Duodenal mucosa (tissue), 2 donors: ENCODE data around the gene PKD1.
"Not testable (repeated sequence)": the region's sequence is repeated elsewhere in the genome, so short reads cannot be mapped to it uniquely, and the experiment has no call there.

Experiments used
- H3K27ac ChIP-seq: one replicate; pipeline ENCODE4 v1.7.0; 2013; ENCODE audit warnings: low read depth, low read length
- H3K27me3 ChIP-seq, 2 donors: one replicate each; pipeline ENCODE4 v1.7.0; 2013; ENCODE audit warnings: low read length in 2 of 2, control low read depth in 1 of 2; ENCODE audit not compliant: insufficient read depth in 2 of 2, control insufficient read depth in 1 of 2
- H3K36me3 ChIP-seq, 2 donors: one replicate each; pipeline ENCODE4 v1.7.0; 2013; ENCODE audit warnings: low read length in 2 of 2, control low read depth in 1 of 2; ENCODE audit not compliant: insufficient read depth in 2 of 2, control insufficient read depth in 1 of 2
- H3K4me1 ChIP-seq, 2 donors: one replicate each; pipeline ENCODE4 v1.7.0; 2013; ENCODE audit warnings: low read length in 2 of 2, control low read depth in 1 of 2; ENCODE audit not compliant: insufficient read depth in 2 of 2, control insufficient read depth in 1 of 2
- H3K4me3 ChIP-seq, 2 donors: one replicate each; pipeline ENCODE4 v1.7.0; 2013; ENCODE audit warnings: low read length in 2 of 2, low read depth in 1 of 2
- H3K9ac ChIP-seq, 2 donors: one replicate each; pipeline ENCODE4 v1.7.0; 2013; ENCODE audit warnings: low read length in 2 of 2, low read depth in 1 of 2
- H3K9me3 ChIP-seq, 2 donors: one replicate each; pipeline ENCODE4 v1.7.0; 2013; ENCODE audit warnings: low read length in 2 of 2, control low read depth in 1 of 2; ENCODE audit not compliant: control insufficient read depth in 1 of 2

PKD1 gene

GRCh38 chr16:2143878-2144485 lies 8.3 kb upstream of the PKD1 start:
- H3K27ac ChIP-seq = no peak overlapping the region

GRCh38 chr16:2142942-2143877 lies 7.5 kb upstream of the PKD1 start:
- no peaks in the 10 kb centered on the region for H3K9me3 ChIP-seq
- no peak overlapping the region for H3K27ac ChIP-seq
- no peak overlapping the region for H3K9ac ChIP-seq
- H3K4me3 ChIP-seq = no peak overlapping the region
- no peaks in the 10 kb centered on the region for H3K36me3 ChIP-seq
- H3K4me1 ChIP-seq = peaks cover 10 to 12% of the 10 kb centered on the region in 2 donors
- no peaks in the 10 kb centered on the region for H3K27me3 ChIP-seq

More at GRCh38 chr16:2143878-2144485, 8.3 kb upstream of the PKD1 start:
- no peak overlapping the region for H3K4me3 ChIP-seq
- H3K9me3 ChIP-seq = no peaks in the 10 kb centered on the region
- no peaks in the 10 kb centered on the region for H3K36me3 ChIP-seq
- H3K4me1 ChIP-seq = peaks cover 12 to 13% of the 10 kb centered on the region in 2 donors
- H3K27me3 ChIP-seq = no peaks in the 10 kb centered on the region
- no peak overlapping the region for H3K9ac ChIP-seq

GRCh38 chr16:2135071-2135470 lies 627 bp downstream of the PKD1 start:
- not testable (repeated sequence) for H3K27ac ChIP-seq, H3K27me3 ChIP-seq, H3K9ac ChIP-seq, H3K9me3 ChIP-seq, H3K36me3 ChIP-seq, H3K4me1 ChIP-seq
- H3K4me3 ChIP-seq = peak overlapping the region in 1 of 2 donors; percentile 40

- H3K27me3 ChIP-seq, H3K27ac ChIP-seq, H3K4me1 ChIP-seq, H3K36me3 ChIP-seq, H3K4me3 ChIP-seq, H3K9me3 ChIP-seq, H3K9ac ChIP-seq: not testable (repeated sequence)
These were observed 1.9 kb downstream of the PKD1 start for GRCh38 chr16:2133797-2134196.

GRCh38 chr16:2129890-2130447 lies 5.7 kb downstream of the PKD1 start:
- H3K27me3 ChIP-seq, H3K9ac ChIP-seq, H3K4me3 ChIP-seq, H3K27ac ChIP-seq, H3K9me3 ChIP-seq, H3K36me3 ChIP-seq: not testable (repeated sequence)
- peaks cover 0 to 15% of the 10 kb centered on the region in 2 donors for H3K4me1 ChIP-seq

GRCh38 chr16:2129251-2129650 lies 6.4 kb downstream of the PKD1 start:
- H3K4me3 ChIP-seq, H3K27ac ChIP-seq, H3K9ac ChIP-seq, H3K36me3 ChIP-seq, H3K9me3 ChIP-seq, H3K27me3 ChIP-seq: not testable (repeated sequence)
- peaks cover 0 to 15% of the 10 kb centered on the region in 2 donors for H3K4me1 ChIP-seq

- peaks cover 0 to 15% of the 10 kb centered on the region in 2 donors for H3K4me1 ChIP-seq
- H3K9me3 ChIP-seq, H3K27me3 ChIP-seq, H3K36me3 ChIP-seq, H3K4me3 ChIP-seq, H3K9ac ChIP-seq, H3K27ac ChIP-seq: not testable (repeated sequence)
These were observed 7.9 kb downstream of the PKD1 start for GRCh38 chr16:2127630-2128280.

- not testable (repeated sequence) for H3K9ac ChIP-seq, H3K9me3 ChIP-seq, H3K36me3 ChIP-seq, H3K4me3 ChIP-seq, H3K27me3 ChIP-seq
- Histone ChIP-seq H3K27ac (peak overlapping the region; percentile 32), H3K4me1 (peaks cover 0 to 15% of the 10 kb centered on the region in 2 donors)
These were observed 8.7 kb downstream of the PKD1 start for GRCh38 chr16:2126928-2127556.

GRCh38 chr16:2126161-2126743 lies 9.4 kb downstream of the PKD1 start:
- H3K36me3 ChIP-seq, H3K9me3 ChIP-seq, H3K4me3 ChIP-seq, H3K27ac ChIP-seq, H3K9ac ChIP-seq, H3K27me3 ChIP-seq: not testable (repeated sequence)
- H3K4me1 ChIP-seq = peaks cover 0 to 15% of the 10 kb centered on the region in 2 donors
